Measurements from ENCODE around the gene MATR3. TPM values are rescaled to one million over a fixed set of nuclear protein-coding genes. Genes with fewer than 3 reads are reported as not detected.
A peak's percentile ranks its signal among the peaks of the same experiment; 100 is the strongest.

MATR3 gene
- total RNA-seq, 1 experiment from 2014 or later: 139 TPM

- Histone ChIP-seq H3K9me2 (replicated peaks; ENCODE audit: low read length) (no peaks in the 10 kb centered on the region), H3K36me3 (ENCODE audit: low read depth, low read length) (0 out of 2 replicates have a peak, but pooled peaks cover 5% of the 10 kb centered on the region), H3K79me2 (ENCODE audit: low read length) (peaks cover 82% of the 10 kb centered on the region), H3K4me3 (ENCODE audit: low read length) (peak overlapping the region; percentile 97; the same call in 1 of the 2 replicates), H3K27ac (ENCODE audit: low read length) (no peak overlapping the region), H3K4me1 (ENCODE audit: insufficient read depth, low read length) (peaks cover 21% of the 10 kb centered on the region; the same call in 1 of the 2 replicates), H3F3A (ENCODE audit: low read length, unreplicated experiment) (no peaks in the 10 kb centered on the region), H2AFZ (ENCODE audit: low read length) (no peak overlapping the region), H3K27me3 (ENCODE audit: low read length) (no peaks in the 10 kb centered on the region), H4K20me1 (ENCODE audit: low read length) (peaks cover 69% of the 10 kb centered on the region), H3K4me2 (ENCODE audit: low read length) (peak overlapping the region; percentile 85), H3K9ac (ENCODE audit: low read length) (no peak overlapping the region; the same call in 1 of the 2 replicates), H3K9me3 (ENCODE audit: low read length) (no peaks in the 10 kb centered on the region)
- intact Hi-C loops (cut with micrococcal nuclease): no loop called here
- DNase-seq: no peak
- no peak for TF ChIP-seq EZH2 (IDR thresholded peaks at IDR 0.05; ENCODE audit: low read length, unreplicated experiment)
- TF ChIP-seq, protein P1, sequence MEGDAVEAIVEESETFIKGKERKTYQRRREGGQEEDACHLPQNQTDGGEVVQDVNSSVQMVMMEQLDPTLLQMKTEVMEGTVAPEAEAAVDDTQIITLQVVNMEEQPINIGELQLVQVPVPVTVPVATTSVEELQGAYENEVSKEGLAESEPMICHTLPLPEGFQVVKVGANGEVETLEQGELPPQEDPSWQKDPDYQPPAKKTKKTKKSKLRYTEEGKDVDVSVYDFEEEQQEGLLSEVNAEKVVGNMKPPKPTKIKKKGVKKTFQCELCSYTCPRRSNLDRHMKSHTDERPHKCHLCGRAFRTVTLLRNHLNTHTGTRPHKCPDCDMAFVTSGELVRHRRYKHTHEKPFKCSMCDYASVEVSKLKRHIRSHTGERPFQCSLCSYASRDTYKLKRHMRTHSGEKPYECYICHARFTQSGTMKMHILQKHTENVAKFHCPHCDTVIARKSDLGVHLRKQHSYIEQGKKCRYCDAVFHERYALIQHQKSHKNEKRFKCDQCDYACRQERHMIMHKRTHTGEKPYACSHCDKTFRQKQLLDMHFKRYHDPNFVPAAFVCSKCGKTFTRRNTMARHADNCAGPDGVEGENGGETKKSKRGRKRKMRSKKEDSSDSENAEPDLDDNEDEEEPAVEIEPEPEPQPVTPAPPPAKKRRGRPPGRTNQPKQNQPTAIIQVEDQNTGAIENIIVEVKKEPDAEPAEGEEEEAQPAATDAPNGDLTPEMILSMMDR (conservative IDR thresholded peaks at IDR 0.05; ENCODE audit: low read depth, low read length): no peak
- POLR2A ChIA-PET (ENCODE audit: unreplicated experiment): no interaction called here
- no TSS peak for BruUV-seq (replicated peaks)
- CTCF ChIA-PET: no interaction called here
- no peak for ATAC-seq
Observed at GRCh38 chr5:139296198-139296597, 2.7 kb downstream of the MATR3 start.

- no peak for DNase-seq
- Histone ChIP-seq H3K27me3 (ENCODE audit: low read length) (no peaks in the 10 kb centered on the region), H3K27ac (ENCODE audit: low read length) (no peak overlapping the region), H3K9me2 (replicated peaks; ENCODE audit: low read length) (no peaks in the 10 kb centered on the region), H3K36me3 (ENCODE audit: low read depth, low read length) (0 out of 2 replicates have a peak, but pooled peaks cover 6% of the 10 kb centered on the region), H3K4me1 (ENCODE audit: insufficient read depth, low read length) (peaks cover 21% of the 10 kb centered on the region; the same call in 1 of the 2 replicates), H3K79me2 (ENCODE audit: low read length) (peaks cover 89% of the 10 kb centered on the region), H2AFZ (ENCODE audit: low read length) (no peak overlapping the region), H3K9me3 (ENCODE audit: low read length) (no peaks in the 10 kb centered on the region), H3K4me3 (ENCODE audit: low read length) (0 out of 2 replicates have a peak overlapping the region, but pooled peaks have one; percentile 97), H3K4me2 (ENCODE audit: low read length) (peak overlapping the region; percentile 85), H3K9ac (ENCODE audit: low read length) (no peak overlapping the region), H3F3A (ENCODE audit: low read length, unreplicated experiment) (no peaks in the 10 kb centered on the region), H4K20me1 (ENCODE audit: low read length) (peaks cover 76% of the 10 kb centered on the region)
- ATAC-seq: no peak
- TF ChIP-seq EZH2phosphoT487 (IDR thresholded peaks at IDR 0.05; ENCODE audit: borderline replicate concordance, low read length) (no peak), EZH2 (IDR thresholded peaks at IDR 0.05; ENCODE audit: low read length, unreplicated experiment) (no peak)
- TF ChIP-seq, protein P1 (conservative IDR thresholded peaks at IDR 0.05; ENCODE audit: low read depth, low read length): no peak
- ChIA-PET POLR2A (ENCODE audit: unreplicated experiment) (no interaction called here), CTCF (no interaction called here)
- intact Hi-C loops (cut with micrococcal nuclease): no loop called here
- BruUV-seq (replicated peaks): no TSS peak
Observed at GRCh38 chr5:139296862-139297326, 3.4 kb downstream of the MATR3 start.

- Histone ChIP-seq H3K4me1 (ENCODE audit: insufficient read depth, low read length) (peaks cover 21% of the 10 kb centered on the region; the same call in 1 of the 2 replicates), H3F3A (ENCODE audit: low read length, unreplicated experiment) (no peaks in the 10 kb centered on the region), H4K20me1 (ENCODE audit: low read length) (peaks cover 82% of the 10 kb centered on the region), H3K36me3 (ENCODE audit: low read depth, low read length) (0 out of 2 replicates have a peak, but pooled peaks cover 8% of the 10 kb centered on the region), H3K9me3 (ENCODE audit: low read length) (no peaks in the 10 kb centered on the region), H3K4me2 (ENCODE audit: low read length) (peak overlapping the region; percentile 85; the same call in 1 of the 2 replicates), H3K9me2 (replicated peaks; ENCODE audit: low read length) (no peaks in the 10 kb centered on the region), H3K9ac (ENCODE audit: low read length) (no peak overlapping the region), H3K79me2 (ENCODE audit: low read length) (peaks cover 96% of the 10 kb centered on the region), H3K27ac (ENCODE audit: low read length) (no peak overlapping the region), H3K27me3 (ENCODE audit: low read length) (no peaks in the 10 kb centered on the region), H3K4me3 (ENCODE audit: low read length) (no peak overlapping the region), H2AFZ (ENCODE audit: low read length) (no peak overlapping the region)
- intact Hi-C loops (cut with micrococcal nuclease): no loop called here
- ATAC-seq (no peak), DNase-seq (no peak)
- POLR2A ChIA-PET (ENCODE audit: unreplicated experiment): no interaction called here
- BruUV-seq (replicated peaks): no TSS peak
- TF ChIP-seq, protein P1 (conservative IDR thresholded peaks at IDR 0.05; ENCODE audit: low read depth, low read length): no peak
- TF ChIP-seq EZH2phosphoT487 (IDR thresholded peaks at IDR 0.05; ENCODE audit: borderline replicate concordance, low read length): no peak
- no peak for TF ChIP-seq EZH2 (IDR thresholded peaks at IDR 0.05; ENCODE audit: low read length, unreplicated experiment)
- CTCF ChIA-PET: no interaction called here
Observed at GRCh38 chr5:139297439-139298133, 4.0 kb downstream of the MATR3 start.

Measured in PC-3 (cell line).